Smooth muscle cell (in vitro differentiated cells): ENCODE measurements around the gene TMEM129. TPM values are rescaled to one million over a fixed set of nuclear protein-coding genes. Genes with fewer than 3 reads are reported as not detected.
"Not testable (repeated sequence)": the region's sequence is repeated elsewhere in the genome, so short reads cannot be mapped to it uniquely, and the experiment has no call there.

ENCODE experiments used
- DNase-seq: peaks from one replicate; lab custom pipeline; 2025; ENCODE audit not compliant: unreplicated experiment; lab: John Stamatoyannopoulos, UW
- H2AFZ ChIP-seq: fragments of 200-600 bp; sonication (generic); 2 replicates; pipeline ENCODE4 v1.6.0; 2016; ENCODE audit warnings: antibody characterized with exemption, low read depth, mild to moderate bottlenecking
- H3F3A ChIP-seq: fragments of 200-600 bp; sonication (generic); 2 replicates; pipeline ENCODE4 v1.6.0; 2017; ENCODE audit warnings: antibody characterized with exemption, low read depth
- H3K27ac ChIP-seq: fragments of 200-600 bp; sonication (generic); 2 replicates; pipeline ENCODE4 v1.5.1; 2016; ENCODE audit warnings: low read depth, mild to moderate bottlenecking
- H3K27me3 ChIP-seq: fragments of 200-600 bp; sonication (generic); 2 replicates; pipeline ENCODE4 v1.6.1; 2016; ENCODE audit warnings: low read depth, mild to moderate bottlenecking
- H3K36me3 ChIP-seq: fragments of 200-600 bp; sonication (generic); 2 replicates; pipeline ENCODE4 v1.5.1; 2016; ENCODE audit warnings: low read depth
- H3K4me1 ChIP-seq: fragments of 200-600 bp; sonication (generic); 2 replicates; pipeline ENCODE4 v1.5.1; 2016; ENCODE audit warnings: low read depth
- H3K4me2 ChIP-seq: fragments of 200-600 bp; sonication (generic); 2 replicates; pipeline ENCODE4 v1.6.0; 2016; ENCODE audit warnings: mild to moderate bottlenecking
- H3K4me3 ChIP-seq: fragments of 200-600 bp; sonication (generic); 2 replicates; pipeline ENCODE4 v1.5.1; 2016; ENCODE audit warnings: mild to moderate bottlenecking
- H3K79me2 ChIP-seq: fragments of 200-600 bp; sonication (generic); 2 replicates; pipeline ENCODE4 v1.6.0; 2016; ENCODE audit warnings: low read depth, mild to moderate bottlenecking
- H3K9ac ChIP-seq: fragments of 200-600 bp; sonication (generic); 2 replicates; pipeline ENCODE4 v1.6.0; 2016; ENCODE audit warnings: low read depth
- H3K9me3 ChIP-seq: fragments of 200-600 bp; sonication (generic); replicated peaks from 2 replicates; pipeline ENCODE4 v1.5.1; 2016; ENCODE audit warnings: low read depth
- H4K20me1 ChIP-seq: fragments of 200-600 bp; sonication (generic); 2 replicates; pipeline ENCODE4 v1.6.0; 2016; ENCODE audit warnings: low read depth
- CTCF ChIP-seq: fragments of 200-600 bp; sonication (generic); IDR thresholded peaks from 2 replicates; pipeline ENCODE4 v1.5.1; 2017; ENCODE audit warnings: borderline replicate concordance, mild to moderate bottlenecking, antibody characterized with exemption; ENCODE audit not compliant: insufficient read depth, poor library complexity, severe bottlenecking
- WGBS: methylation state at CpG from one replicate; pipeline ENCODE4 v1.1.7; 2016; ENCODE audit warnings: low lambda C conversion rate; 5-methylcytosine and 5-hydroxymethylcytosine counted together
- polyA plus RNA-seq: library from polyadenylated mRNA; unstranded; fragments of >200 nt; fragmentation: Nextera tagmentation; extraction: Ambion mirVana; gene quantifications from 2 replicates; pipeline ENCODE4 v1.2.1, GENCODE V29; 2016
- total RNA-seq: library from RNA; depleted of rRNA; stranded (reverse); fragments of >200 nt; gene quantifications from 2 replicates; pipeline ENCODE4 v1.2.3, GENCODE V29; 2014

The TMEM129 gene
- total and polyA plus RNA-seq, 2 experiments from 2014 or later: 30.4 to 50.5 TPM

GRCh38 chr4:1706358-1706757 is 14.8 kb downstream of the TMEM129 start:
- peaks cover 7% of the 10 kb centered on the region for H3F3A ChIP-seq
- H3K9me3 ChIP-seq: no peaks in the 10 kb centered on the region
- no peak for TF ChIP-seq CTCF
- H3K36me3 ChIP-seq: no peaks in the 10 kb centered on the region
- no peak overlapping the region for H3K9ac ChIP-seq
- H4K20me1 ChIP-seq: peaks cover 92% of the 10 kb centered on the region
- no peak overlapping the region for H3K27ac ChIP-seq
- DNase-seq: no peak
- H3K4me1 ChIP-seq: peaks cover 17% of the 10 kb centered on the region
- H3K4me2 ChIP-seq: no peak overlapping the region
- whole genome bisulfite sequencing: 94% methylated on average over 6 of the region's 6 CpGs
- no peaks in the 10 kb centered on the region for H3K27me3 ChIP-seq
- peaks cover 87% of the 10 kb centered on the region for H3K79me2 ChIP-seq
- no peak overlapping the region for H3K4me3 ChIP-seq
- H2AFZ ChIP-seq: no peak overlapping the region

- peaks cover 84% of the 10 kb centered on the region for H3K79me2 ChIP-seq
- no peak overlapping the region for H2AFZ ChIP-seq
- H4K20me1 ChIP-seq: peaks cover 92% of the 10 kb centered on the region
- no peak overlapping the region for H3K27ac ChIP-seq
- H3K4me1 ChIP-seq: peaks cover 12% of the 10 kb centered on the region
- TF ChIP-seq CTCF: no peak
- H3K9ac ChIP-seq: no peak overlapping the region
- H3K4me3 ChIP-seq: no peak overlapping the region
- WGBS: 96% methylated on average over 6 of the region's 6 CpGs
- DNase-seq: no peak
- no peaks in the 10 kb centered on the region for H3K36me3 ChIP-seq
- peaks cover 7% of the 10 kb centered on the region for H3F3A ChIP-seq
- no peaks in the 10 kb centered on the region for H3K27me3 ChIP-seq
- H3K4me2 ChIP-seq: no peak overlapping the region
- H3K9me3 ChIP-seq: no peaks in the 10 kb centered on the region
These were observed 15.4 kb downstream of the TMEM129 start for GRCh38 chr4:1705732-1706131.

- H3F3A ChIP-seq: peaks cover 4% of the 10 kb centered on the region
- peaks cover 3% of the 10 kb centered on the region for H3K4me1 ChIP-seq
- H3K27ac ChIP-seq: no peak overlapping the region
- H2AFZ ChIP-seq: no peak overlapping the region
- H3K9ac ChIP-seq: no peak overlapping the region
- H4K20me1 ChIP-seq: peaks cover 87% of the 10 kb centered on the region
- peaks cover 14% of the 10 kb centered on the region for H3K36me3 ChIP-seq
- no peak overlapping the region for H3K4me2 ChIP-seq
- no peak for DNase-seq
- peaks cover 77% of the 10 kb centered on the region for H3K79me2 ChIP-seq
- H3K9me3 ChIP-seq: no peaks in the 10 kb centered on the region
- H3K4me3 ChIP-seq: no peak overlapping the region
- H3K27me3 ChIP-seq: no peaks in the 10 kb centered on the region
- WGBS: 71% methylated on average over 1 of the region's 1 CpG
- no peak for TF ChIP-seq CTCF
These were observed 17.3 kb downstream of the TMEM129 start for GRCh38 chr4:1703867-1704266.

- H3K27me3 ChIP-seq, DNase-seq, H3K4me3 ChIP-seq, H3F3A ChIP-seq, H3K27ac ChIP-seq, H2AFZ ChIP-seq, H3K4me1 ChIP-seq, H3K9ac ChIP-seq, H3K4me2 ChIP-seq, H3K9me3 ChIP-seq: not testable (repeated sequence)
- H3K79me2 ChIP-seq: peaks cover 59% of the 10 kb centered on the region
- H4K20me1 ChIP-seq: peaks cover 71% of the 10 kb centered on the region
- 96% methylated on average over 8 of the region's 8 CpGs for WGBS
- H3K36me3 ChIP-seq: peaks cover 14% of the 10 kb centered on the region
These were observed 19.5 kb downstream of the TMEM129 start for GRCh38 chr4:1701671-1702070.
